ENCODE results near the gene DDX25. TPM values are rescaled to one million over a fixed set of nuclear protein-coding genes. Genes with fewer than 3 reads are reported as not detected.

DDX25 gene
- total RNA-seq, 4 donors from 2014 or later, result not detected

DNA sequence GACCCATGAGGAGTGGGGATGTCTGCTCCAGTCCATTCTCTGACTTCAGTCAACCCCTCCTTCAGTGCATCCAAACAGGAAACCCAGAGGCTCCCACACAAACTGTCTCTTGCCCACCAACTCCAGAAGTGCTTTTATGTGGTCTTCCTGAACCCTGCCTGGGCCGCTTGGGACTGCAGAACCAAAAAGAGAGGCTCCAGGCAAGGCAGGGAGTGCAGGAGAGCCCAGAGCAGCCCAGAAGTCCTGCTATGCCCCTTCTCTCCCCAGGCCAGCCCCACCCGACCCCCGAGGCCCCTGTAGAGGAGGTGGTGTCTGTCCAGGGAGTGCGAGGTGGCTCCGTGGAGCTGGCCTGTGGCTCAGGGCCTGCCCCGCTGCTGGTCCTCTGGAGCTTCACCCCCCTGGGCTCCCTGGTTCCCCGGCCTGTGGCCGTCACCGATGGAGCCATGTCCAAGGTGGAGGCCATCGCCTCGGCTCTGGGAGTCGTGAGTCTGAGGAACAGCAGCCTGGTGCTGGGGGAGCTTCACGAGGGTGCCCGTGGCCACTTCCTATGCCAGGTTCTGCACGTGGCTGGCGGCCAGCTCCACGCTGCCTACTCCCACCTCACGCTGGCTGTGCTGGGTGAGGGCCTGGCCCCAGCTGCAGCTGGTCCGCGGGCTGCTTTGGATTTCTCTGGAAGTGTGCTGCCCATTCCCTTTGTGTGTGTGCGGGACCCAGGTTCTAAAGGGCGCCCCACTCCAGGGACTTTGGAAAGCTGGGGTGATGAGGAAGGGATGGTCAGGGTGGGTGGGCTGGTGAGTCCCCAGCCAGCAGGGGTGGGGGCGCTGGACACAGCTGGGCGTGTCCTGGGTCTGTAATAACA, 43.3 kb downstream of the DDX25 start:
- H3K9me3 ChIP-seq, result no peaks in the 10 kb centered on the region
- no peaks in the 10 kb centered on the region for H3K36me3 ChIP-seq
- H3K4me3 ChIP-seq, result no peak overlapping the region
- in situ Hi-C loops (cut with MboI; ENCODE audit: low sequenced_read_pairs in 4 of 4) (no loop called here), intact Hi-C loops (cut with DNase I; ENCODE audit: low total_unique reads) (no loop called here)
- ATAC-seq, result no peak
- H3K27me3 ChIP-seq, result no peaks in the 10 kb centered on the region
- DNase-seq, result no peak
- H3K27ac ChIP-seq, result no peak overlapping the region
- peaks cover 0 to 3% of the 10 kb centered on the region in 2 donors for H3K4me1 ChIP-seq
- TF ChIP-seq POLR2A (IDR thresholded peaks at IDR 0.05), result no peak
- no peak for TF ChIP-seq CTCF (IDR thresholded peaks at IDR 0.05 in 4 of 5, conservative IDR thresholded peaks at IDR 0.05 in 1 of 5)

GRCh38 chr11:125948278-125949051, 44.2 kb downstream of the DDX25 start:
- no peak for ATAC-seq
- Histone ChIP-seq H3K4me3 (no peak overlapping the region), H3K36me3 (no peaks in the 10 kb centered on the region), H3K27me3 (no peaks in the 10 kb centered on the region), H3K27ac (no peak overlapping the region), H3K9me3 (no peaks in the 10 kb centered on the region), H3K4me1 (peaks cover 0 to 6% of the 10 kb centered on the region in 2 donors)
- in situ Hi-C loops (cut with MboI; ENCODE audit: low sequenced_read_pairs in 4 of 4), result no loop called here
- intact Hi-C loops (cut with DNase I; ENCODE audit: low total_unique reads), result no loop called here
- no peak for DNase-seq
- TF ChIP-seq CTCF (IDR thresholded peaks at IDR 0.05 in 4 of 5, conservative IDR thresholded peaks at IDR 0.05 in 1 of 5) (no peak), POLR2A (IDR thresholded peaks at IDR 0.05) (no peak)

DNA sequence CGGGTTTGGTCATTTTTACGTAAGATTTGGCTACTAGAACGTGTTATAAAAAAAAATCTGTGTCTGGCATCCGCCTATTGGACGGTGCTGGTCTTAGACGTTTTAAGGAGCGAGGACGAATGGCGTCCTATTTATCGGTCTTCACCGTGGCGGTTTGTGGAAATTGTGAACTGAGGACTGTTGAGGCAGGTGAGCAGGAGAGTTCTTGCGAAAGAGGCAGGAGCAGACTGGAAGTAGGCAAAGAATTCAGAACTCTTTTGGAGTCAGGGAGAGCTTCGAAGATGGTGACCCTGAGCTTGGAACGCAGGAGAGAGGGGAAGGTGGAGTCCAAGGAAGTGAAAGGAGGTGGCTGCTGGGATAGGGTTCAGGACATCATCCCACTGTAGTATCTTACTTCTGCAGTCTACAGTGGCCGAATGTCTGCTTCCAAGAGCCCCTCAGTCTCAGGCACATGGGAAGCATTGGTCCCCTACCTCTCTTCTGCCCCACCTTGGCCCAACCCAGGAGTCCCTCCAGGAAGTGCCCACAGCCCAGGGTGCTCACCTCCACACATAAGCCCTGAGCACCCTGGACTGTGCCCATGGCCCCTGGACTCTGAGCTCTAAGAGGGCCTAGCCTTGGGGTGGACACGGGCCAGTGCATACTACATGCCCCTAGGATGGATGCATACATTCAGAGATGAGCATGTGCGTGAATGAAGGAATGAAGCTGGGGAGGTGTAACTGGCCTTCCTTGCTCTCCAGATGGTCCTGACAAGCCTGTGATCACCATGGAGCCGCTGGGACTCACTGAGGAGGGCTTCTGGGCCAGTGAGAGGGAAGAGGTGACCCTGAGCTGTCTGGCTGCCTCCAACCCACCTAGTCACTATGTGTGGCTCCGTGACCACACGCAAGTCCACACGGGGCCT, 45.2 kb downstream of the DDX25 start:
- no peaks in the 10 kb centered on the region for H3K9me3 ChIP-seq
- in situ Hi-C loops (cut with MboI; ENCODE audit: low sequenced_read_pairs in 4 of 4), result no loop called here
- intact Hi-C loops (cut with DNase I; ENCODE audit: low total_unique reads), result no loop called here
- peaks cover 0 to 6% of the 10 kb centered on the region in 2 donors for H3K4me1 ChIP-seq
- no peak for TF ChIP-seq CTCF (IDR thresholded peaks at IDR 0.05 in 4 of 5, conservative IDR thresholded peaks at IDR 0.05 in 1 of 5)
- no peak for TF ChIP-seq POLR2A (IDR thresholded peaks at IDR 0.05)
- no peaks in the 10 kb centered on the region for H3K27me3 ChIP-seq
- no peak for ATAC-seq
- DNase-seq, result no peak
- no peaks in the 10 kb centered on the region for H3K36me3 ChIP-seq
- H3K4me3 ChIP-seq, result no peak overlapping the region
- H3K27ac ChIP-seq, result no peak overlapping the region

GRCh38 chr11:125950178-125950490, 45.8 kb downstream of the DDX25 start:
- no peak for DNase-seq
- H3K27me3 ChIP-seq, result no peaks in the 10 kb centered on the region
- peaks cover 0 to 6% of the 10 kb centered on the region in 2 donors for H3K4me1 ChIP-seq
- no peak overlapping the region for H3K4me3 ChIP-seq
- H3K27ac ChIP-seq, result no peak overlapping the region
- in situ Hi-C loops (cut with MboI; ENCODE audit: low sequenced_read_pairs in 4 of 4) (no loop called here), intact Hi-C loops (cut with DNase I; ENCODE audit: low total_unique reads) (no loop called here)
- ATAC-seq, result no peak
- TF ChIP-seq POLR2A (IDR thresholded peaks at IDR 0.05) (no peak), CTCF (IDR thresholded peaks at IDR 0.05 in 4 of 5, conservative IDR thresholded peaks at IDR 0.05 in 1 of 5) (no peak)
- no peaks in the 10 kb centered on the region for H3K36me3 ChIP-seq
- no peaks in the 10 kb centered on the region for H3K9me3 ChIP-seq
